Posterior vena cava (tissue), 2 donors: ENCODE measurements around the gene CACNG4. TPM values are rescaled to one million over a fixed set of nuclear protein-coding genes. Genes with fewer than 3 reads are reported as not detected.

Experiments
- DNase-seq: peaks from one replicate; pipeline ENCODE4 v3.0.0-alpha.2; 2020; ENCODE audit warnings: low spot score
- intact Hi-C, 2 donors: fragments of 100-400 bp; cut with DNase I; formaldehyde crosslinking; loops; one replicate each; pipeline versions ENCODE4 v1.14.1 to v1.14.2; 2022 to 2023
- total RNA-seq, 2 donors: library from RNA; stranded (reverse); fragmentation: NEBNext Ultra II Directional; extraction: Animal tissue kit (Norgen Biotek cat#: 25700); gene quantifications; one replicate each; pipeline ENCODE4 v1.2.1, GENCODE V29; 2021
- donor health status: DM: yes; HTN: yes; CAD: no.
- donor health status: DM: yes; HTN: yes; CAD: no.

The CACNG4 gene
- total RNA-seq, 2 donors from 2014 or later: not detected

GRCh38 chr17:67004181-67004580 is 39.7 kb downstream of the CACNG4 start:
- DNase-seq: no peak
- intact Hi-C loops: no loop called here

- intact Hi-C loops: no loop called here
- no peak for DNase-seq
Observed at GRCh38 chr17:67007266-67007665, 42.8 kb downstream of the CACNG4 start.

GRCh38 chr17:67008101-67008500 is 43.6 kb downstream of the CACNG4 start:
- no peak for DNase-seq
- intact Hi-C loops: no loop called here

GRCh38 chr17:67011527-67012175 is 47.1 kb downstream of the CACNG4 start:
- DNase-seq: no peak

GRCh38 chr17:67013891-67014290 is 49.4 kb downstream of the CACNG4 start:
- intact Hi-C loops: no loop called here
- DNase-seq: no peak

More at GRCh38 chr17:67011527-67012175, 47.1 kb downstream of the CACNG4 start:
- intact Hi-C loops: no loop called here

- no peak for DNase-seq
Observed at GRCh38 chr17:67015001-67015400, 50.5 kb downstream of the CACNG4 start.

GRCh38 chr17:67016039-67016762 is 51.7 kb downstream of the CACNG4 start:
- no peak for DNase-seq

More at GRCh38 chr17:67015001-67015400, 50.5 kb downstream of the CACNG4 start:
- intact Hi-C loops: no loop called here

GRCh38 chr17:67017910-67018309 is 53.4 kb downstream of the CACNG4 start:
- intact Hi-C loops: no loop called here
- no peak for DNase-seq

More at GRCh38 chr17:67016039-67016762, 51.7 kb downstream of the CACNG4 start:
- intact Hi-C loops: no loop called here

- no peak for DNase-seq
- intact Hi-C loops: no loop called here
Observed at GRCh38 chr17:67018471-67019434, 54.2 kb downstream of the CACNG4 start.

- DNase-seq: no peak
- intact Hi-C loops: no loop called here
Observed at GRCh38 chr17:67019809-67020208, 55.3 kb downstream of the CACNG4 start.

GRCh38 chr17:67020293-67020766 is 55.8 kb downstream of the CACNG4 start:
- no peak for DNase-seq
- intact Hi-C loops: no loop called here

- intact Hi-C loops: no loop called here
- DNase-seq: no peak
Observed at GRCh38 chr17:67021196-67021595, 56.7 kb downstream of the CACNG4 start.

- DNase-seq: no peak
- intact Hi-C loops: no loop called here
Observed at GRCh38 chr17:67021743-67022450, 57.4 kb downstream of the CACNG4 start.

- intact Hi-C loops: no loop called here
- no peak for DNase-seq
Observed at GRCh38 chr17:67022451-67022810, 57.9 kb downstream of the CACNG4 start.

- no peak for DNase-seq
- intact Hi-C loops: no loop called here
Observed at GRCh38 chr17:67024736-67025135, 60.2 kb downstream of the CACNG4 start.

GRCh38 chr17:67025216-67025792 is 60.8 kb downstream of the CACNG4 start:
- no peak for DNase-seq
- intact Hi-C loops: no loop called here

- no peak for DNase-seq
Observed at GRCh38 chr17:67026341-67026740, 61.8 kb downstream of the CACNG4 start.

GRCh38 chr17:67027031-67027628 is 62.6 kb downstream of the CACNG4 start:
- no peak for DNase-seq
- intact Hi-C loops: no loop called here

More at GRCh38 chr17:67026341-67026740, 61.8 kb downstream of the CACNG4 start:
- intact Hi-C loops: loop anchor here in 1 of 2 donors (1.0 kb wide), 1 partner anchor 42 kb away; no protein-coding TSS in a partner anchor
